ENCODE results near the gene KIZ. TPM values are rescaled to one million over a fixed set of nuclear protein-coding genes. Genes with fewer than 3 reads are reported as not detected.

The KIZ gene
- total RNA-seq, 1 donor = 40.5 TPM

- no peaks in the 10 kb centered on the region for H3K36me3 ChIP-seq (ENCODE audit: insufficient read depth, low read length)
- H3K4me1 ChIP-seq (ENCODE audit: insufficient read depth, low read length) = peaks cover 11% of the 10 kb centered on the region
- no peaks in the 10 kb centered on the region for H3K27me3 ChIP-seq (ENCODE audit: insufficient read depth, low read length)
- no peaks in the 10 kb centered on the region for H4K20me1 ChIP-seq (ENCODE audit: insufficient read depth, low read length)
- H3K9me3 ChIP-seq (ENCODE audit: low read depth, low read length) = no peaks in the 10 kb centered on the region
- no peak for TF ChIP-seq CTCF (IDR thresholded peaks at IDR 0.05; ENCODE audit: extremely low read depth, low read depth, low read length)
- H3K27ac ChIP-seq (ENCODE audit: low read depth, low read length) = no peak overlapping the region
- DNase-seq (ENCODE audit: insufficient read length, low spot score, missing footprints) = no peak
- no peaks in the 10 kb centered on the region for H3K79me2 ChIP-seq (ENCODE audit: insufficient read depth, low read length)
- H3K4me3 ChIP-seq (ENCODE audit: insufficient read depth, low read length) = no peak overlapping the region
- H3K4me2 ChIP-seq (ENCODE audit: insufficient read depth, low read length) = no peak overlapping the region
- H2AFZ ChIP-seq (ENCODE audit: low read length) = no peak overlapping the region
Observed at GRCh38 chr20:21288587-21289370, 162.9 kb downstream of the KIZ start.

GRCh38 chr20:21289651-21290050 is 163.8 kb downstream of the KIZ start:
- no peak for TF ChIP-seq CTCF (IDR thresholded peaks at IDR 0.05; ENCODE audit: extremely low read depth, low read depth, low read length)
- DNase-seq (ENCODE audit: insufficient read length, low spot score, missing footprints) = no peak

GRCh38 chr20:21291026-21291425 is 165.1 kb downstream of the KIZ start:
- Histone ChIP-seq H3K36me3 (ENCODE audit: insufficient read depth, low read length) (no peaks in the 10 kb centered on the region), H3K27ac (ENCODE audit: low read depth, low read length) (no peak overlapping the region), H3K79me2 (ENCODE audit: insufficient read depth, low read length) (no peaks in the 10 kb centered on the region), H4K20me1 (ENCODE audit: insufficient read depth, low read length) (no peaks in the 10 kb centered on the region), H3K4me1 (ENCODE audit: insufficient read depth, low read length) (peaks cover 11% of the 10 kb centered on the region), H3K27me3 (ENCODE audit: insufficient read depth, low read length) (no peaks in the 10 kb centered on the region), H3K9me3 (ENCODE audit: low read depth, low read length) (no peaks in the 10 kb centered on the region), H2AFZ (ENCODE audit: low read length) (no peak overlapping the region), H3K4me3 (ENCODE audit: insufficient read depth, low read length) (no peak overlapping the region), H3K4me2 (ENCODE audit: insufficient read depth, low read length) (peak overlapping the region; percentile 14)
- TF ChIP-seq CTCF (IDR thresholded peaks at IDR 0.05; ENCODE audit: extremely low read depth, low read depth, low read length) = no peak
- DNase-seq (ENCODE audit: insufficient read length, low spot score, missing footprints) = peak; percentile 82

More at GRCh38 chr20:21289651-21290050, 163.8 kb downstream of the KIZ start:
- Histone ChIP-seq H3K27ac (ENCODE audit: low read depth, low read length) (no peak overlapping the region), H3K4me1 (ENCODE audit: insufficient read depth, low read length) (peaks cover 11% of the 10 kb centered on the region), H3K4me3 (ENCODE audit: insufficient read depth, low read length) (no peak overlapping the region), H3K9me3 (ENCODE audit: low read depth, low read length) (no peaks in the 10 kb centered on the region), H3K27me3 (ENCODE audit: insufficient read depth, low read length) (no peaks in the 10 kb centered on the region), H3K4me2 (ENCODE audit: insufficient read depth, low read length) (peak overlapping the region; percentile 43), H2AFZ (ENCODE audit: low read length) (no peak overlapping the region), H4K20me1 (ENCODE audit: insufficient read depth, low read length) (no peaks in the 10 kb centered on the region), H3K79me2 (ENCODE audit: insufficient read depth, low read length) (no peaks in the 10 kb centered on the region), H3K36me3 (ENCODE audit: insufficient read depth, low read length) (no peaks in the 10 kb centered on the region)

GRCh38 chr20:21294755-21295154 is 168.9 kb downstream of the KIZ start:
- Histone ChIP-seq H3K27ac (ENCODE audit: low read depth, low read length) (no peak overlapping the region), H3K9me3 (ENCODE audit: low read depth, low read length) (no peaks in the 10 kb centered on the region), H3K4me1 (ENCODE audit: insufficient read depth, low read length) (peaks cover 7% of the 10 kb centered on the region), H3K36me3 (ENCODE audit: insufficient read depth, low read length) (no peaks in the 10 kb centered on the region), H2AFZ (ENCODE audit: low read length) (no peak overlapping the region), H4K20me1 (ENCODE audit: insufficient read depth, low read length) (no peaks in the 10 kb centered on the region), H3K27me3 (ENCODE audit: insufficient read depth, low read length) (no peaks in the 10 kb centered on the region), H3K4me2 (ENCODE audit: insufficient read depth, low read length) (no peak overlapping the region), H3K4me3 (ENCODE audit: insufficient read depth, low read length) (no peak overlapping the region), H3K79me2 (ENCODE audit: insufficient read depth, low read length) (no peaks in the 10 kb centered on the region)
- TF ChIP-seq CTCF (IDR thresholded peaks at IDR 0.05; ENCODE audit: extremely low read depth, low read depth, low read length) = no peak
- DNase-seq (ENCODE audit: insufficient read length, low spot score, missing footprints) = no peak

Small RNA genes within 50 kb of the gene (small RNA-seq; reads per million reads assigned to genes)
- gene RNA5SP477 = not detected

Other genes starting within 250 kb of the KIZ start
- not detected in 2 replicates for gene LINC00237, start 19.7 kb upstream of the KIZ start, total RNA-seq
- gene XRN2, start 177.2 kb downstream of the KIZ start, total RNA-seq = 124 and 125 TPM in 2 replicates